Measurements from ENCODE around the gene TFF2.

The TFF2 gene

DNA sequence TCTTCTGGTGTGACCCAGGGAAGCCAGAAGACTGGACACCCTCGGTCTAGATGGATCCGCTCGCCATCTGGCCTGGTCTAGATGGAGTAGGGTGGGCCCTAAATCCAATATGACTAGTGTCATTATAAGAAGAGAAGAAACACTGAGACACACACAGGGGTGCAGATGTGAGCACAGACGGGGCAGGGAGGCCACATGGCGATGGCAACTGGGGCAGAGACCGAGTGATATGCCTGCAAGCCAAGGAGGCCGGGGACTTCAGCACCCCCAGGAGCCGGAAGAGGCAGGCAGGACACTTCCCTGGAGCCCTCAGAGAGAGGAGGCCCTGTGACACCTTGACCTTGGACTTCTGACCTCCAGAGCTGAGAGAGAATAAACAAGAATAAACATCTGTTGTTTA is 30.0 kb downstream of the TFF2 start:
- TF ChIP-seq, protein P1, sequence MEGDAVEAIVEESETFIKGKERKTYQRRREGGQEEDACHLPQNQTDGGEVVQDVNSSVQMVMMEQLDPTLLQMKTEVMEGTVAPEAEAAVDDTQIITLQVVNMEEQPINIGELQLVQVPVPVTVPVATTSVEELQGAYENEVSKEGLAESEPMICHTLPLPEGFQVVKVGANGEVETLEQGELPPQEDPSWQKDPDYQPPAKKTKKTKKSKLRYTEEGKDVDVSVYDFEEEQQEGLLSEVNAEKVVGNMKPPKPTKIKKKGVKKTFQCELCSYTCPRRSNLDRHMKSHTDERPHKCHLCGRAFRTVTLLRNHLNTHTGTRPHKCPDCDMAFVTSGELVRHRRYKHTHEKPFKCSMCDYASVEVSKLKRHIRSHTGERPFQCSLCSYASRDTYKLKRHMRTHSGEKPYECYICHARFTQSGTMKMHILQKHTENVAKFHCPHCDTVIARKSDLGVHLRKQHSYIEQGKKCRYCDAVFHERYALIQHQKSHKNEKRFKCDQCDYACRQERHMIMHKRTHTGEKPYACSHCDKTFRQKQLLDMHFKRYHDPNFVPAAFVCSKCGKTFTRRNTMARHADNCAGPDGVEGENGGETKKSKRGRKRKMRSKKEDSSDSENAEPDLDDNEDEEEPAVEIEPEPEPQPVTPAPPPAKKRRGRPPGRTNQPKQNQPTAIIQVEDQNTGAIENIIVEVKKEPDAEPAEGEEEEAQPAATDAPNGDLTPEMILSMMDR (conservative IDR thresholded peaks at IDR 0.05; ENCODE audit: low read length) = no peak

DNA sequence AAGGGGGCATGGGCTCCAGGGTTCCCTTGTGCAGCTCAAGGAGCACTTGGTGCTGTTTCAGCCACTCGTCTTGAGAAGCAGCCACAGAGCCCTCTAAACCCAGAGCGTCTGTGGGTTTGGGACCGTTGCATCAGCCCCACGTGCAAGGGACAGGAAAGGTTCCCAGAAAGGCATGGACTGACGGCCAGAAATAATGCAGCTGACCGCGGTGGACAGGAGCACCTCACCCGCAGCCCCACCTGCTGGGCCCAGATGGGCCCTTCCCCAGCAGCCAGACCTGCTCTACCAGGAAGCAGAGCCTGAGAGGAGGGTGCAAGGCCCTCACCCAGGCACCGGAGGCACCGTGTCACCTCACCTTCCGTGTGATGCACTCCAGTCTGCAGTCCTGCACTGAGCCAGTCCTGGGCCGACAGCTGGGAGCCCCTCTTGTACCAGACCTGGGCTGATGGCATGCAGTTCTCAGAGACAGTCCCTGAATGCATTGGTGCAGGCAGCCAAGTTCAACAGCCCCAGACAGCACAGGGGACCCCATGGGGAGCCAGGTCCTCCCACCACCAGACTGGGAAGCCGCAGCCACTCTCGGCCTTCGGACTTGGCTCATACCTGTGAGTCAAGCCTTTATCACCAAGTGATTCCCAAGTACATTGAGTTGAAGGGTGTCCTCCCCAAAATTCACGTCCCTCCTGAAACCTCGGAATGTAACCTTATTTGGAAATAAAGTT is 30.8 kb downstream of the TFF2 start:
- TF ChIP-seq, protein P1 (conservative IDR thresholded peaks at IDR 0.05; ENCODE audit: low read length) = no peak
- H3K4me3 ChIP-seq (ENCODE audit: low read length) = no peak overlapping the region
- DNase-seq (ENCODE audit: low read depth) = no peak

More for the DNA sequence above, 30.0 kb downstream of the TFF2 start:
- no peak for DNase-seq (ENCODE audit: low read depth)
- H3K4me3 ChIP-seq (ENCODE audit: low read length) = no peak overlapping the region

DNA sequence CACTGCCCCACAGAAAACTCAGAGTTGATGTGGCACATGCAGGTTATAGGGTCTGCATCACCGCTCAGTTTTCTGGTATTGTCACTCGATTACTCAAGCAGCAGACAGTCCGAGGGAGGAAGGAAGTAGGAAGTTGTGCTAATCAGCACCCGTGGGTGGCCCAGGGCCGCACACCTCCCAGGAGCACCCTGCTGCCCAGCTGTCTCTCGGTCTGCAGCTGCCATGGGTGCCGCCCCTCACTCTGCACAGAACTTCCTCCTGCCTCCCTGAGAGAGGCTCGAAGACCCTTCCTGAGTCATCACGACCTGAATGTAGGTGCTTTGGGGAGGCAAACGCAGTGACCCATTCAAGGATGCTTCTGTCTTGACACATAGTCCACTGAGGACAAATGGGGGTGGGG is 31.4 kb downstream of the TFF2 start:
- TF ChIP-seq, protein P1 (conservative IDR thresholded peaks at IDR 0.05; ENCODE audit: low read length) = no peak
- DNase-seq (ENCODE audit: low read depth) = no peak
- no peak overlapping the region for H3K4me3 ChIP-seq (ENCODE audit: low read length)

DNA sequence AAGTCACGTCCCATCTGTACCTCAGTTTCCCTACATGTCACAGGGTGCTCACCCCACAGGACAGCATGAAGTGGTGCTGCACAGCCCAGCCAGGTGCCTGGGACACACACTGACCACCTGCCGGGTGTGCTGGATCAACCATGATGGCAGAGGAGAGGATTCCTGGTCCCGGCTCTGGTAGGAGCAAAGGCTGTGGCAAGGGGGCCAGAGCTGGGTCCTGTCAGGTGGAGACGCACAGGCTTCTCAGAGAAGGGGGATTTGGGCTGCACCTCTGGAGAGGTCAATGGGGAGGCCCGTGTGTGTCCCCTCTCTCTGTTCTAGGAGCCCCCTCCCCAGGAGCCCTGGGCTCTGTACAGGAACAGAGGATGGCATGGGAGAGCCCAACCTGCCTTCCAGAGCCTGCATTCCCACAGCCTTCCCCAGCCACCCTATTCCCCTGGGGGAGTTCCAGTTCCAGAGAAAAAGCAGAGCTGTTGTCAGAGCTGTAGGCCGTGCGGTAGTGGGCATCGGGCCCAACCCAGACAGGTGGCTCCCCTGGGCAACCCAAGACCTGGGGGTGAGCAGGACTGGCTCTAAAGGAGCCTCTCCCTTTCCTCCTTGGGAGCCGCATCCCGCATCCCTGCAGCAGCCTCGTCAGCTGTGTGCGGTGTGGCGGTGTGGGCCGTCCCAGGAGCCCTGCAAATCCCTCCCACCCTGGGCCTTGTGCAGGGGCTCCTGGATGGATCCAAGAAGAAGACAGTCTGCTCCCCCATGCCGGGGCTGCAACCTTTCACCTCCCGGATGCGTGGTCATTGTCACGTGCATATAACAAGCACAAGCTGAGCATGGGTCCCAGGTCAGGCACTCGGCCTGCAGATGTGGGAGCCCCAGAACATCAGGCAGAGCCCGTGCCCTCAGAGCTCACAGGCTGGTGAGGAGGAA is 32.7 kb downstream of the TFF2 start:
- TF ChIP-seq, protein P1 (conservative IDR thresholded peaks at IDR 0.05; ENCODE audit: low read length) = no peak
- no peak for DNase-seq (ENCODE audit: low read depth)

DNA sequence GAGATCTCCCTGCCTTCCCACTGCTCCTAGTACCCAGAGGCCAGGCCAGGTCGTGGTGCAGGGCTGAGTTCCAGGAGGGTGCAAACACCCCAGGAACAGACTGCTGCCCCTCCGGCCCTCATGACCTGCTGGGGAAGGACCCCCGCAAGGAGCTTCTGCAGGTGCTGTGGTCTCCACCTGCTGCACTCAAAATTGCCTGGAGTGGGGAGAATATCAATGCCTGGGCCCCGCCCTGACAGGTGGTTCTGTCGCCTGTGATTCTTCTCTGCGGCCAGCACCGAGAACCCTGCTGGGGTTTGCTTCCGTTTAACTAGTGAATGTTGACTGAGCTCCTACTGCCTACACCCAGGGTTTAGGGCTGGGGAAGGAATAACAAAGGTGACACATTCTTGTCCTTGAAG is 33.5 kb downstream of the TFF2 start:
- DNase-seq (ENCODE audit: low read depth) = no peak
- H3K4me3 ChIP-seq (ENCODE audit: low read length) = no peak overlapping the region
- TF ChIP-seq, protein P1 (conservative IDR thresholded peaks at IDR 0.05; ENCODE audit: low read length) = no peak

More for the DNA sequence above, 32.7 kb downstream of the TFF2 start:
- no peak overlapping the region for H3K4me3 ChIP-seq (ENCODE audit: low read length)

DNA sequence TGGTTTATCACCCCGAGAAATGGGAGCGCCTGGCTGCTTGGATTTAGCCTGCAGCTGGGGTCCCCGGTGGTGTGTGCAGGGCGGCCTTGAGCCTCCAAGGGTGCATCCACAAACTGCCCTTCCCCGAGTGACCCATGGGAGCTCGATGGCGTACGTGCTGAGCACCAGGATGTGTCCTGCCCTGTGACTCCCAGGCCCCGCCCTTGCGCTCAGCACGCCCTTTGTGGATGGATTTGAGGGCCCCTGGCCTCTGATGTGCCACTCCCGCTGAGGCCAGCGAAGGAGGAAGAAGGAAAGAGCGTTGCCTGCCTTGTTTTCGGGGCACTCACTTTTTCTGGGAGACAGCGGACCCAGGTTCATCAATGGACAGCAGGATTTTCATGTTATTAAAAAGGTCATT is 33.9 kb downstream of the TFF2 start:
- H3K4me3 ChIP-seq (ENCODE audit: low read length) = no peak overlapping the region
- DNase-seq (ENCODE audit: low read depth) = no peak
- TF ChIP-seq, protein P1 (conservative IDR thresholded peaks at IDR 0.05; ENCODE audit: low read length) = no peak

Measured in AG10803 (cell line).